Subcutaneous abdominal adipose tissue (tissue), 5 donors: ENCODE measurements around the gene APC2.

Source experiments
- H3K27ac ChIP-seq: one replicate; pipeline ENCODE4 v1.7.0; 2013; ENCODE audit warnings: low read depth, mild to moderate bottlenecking, inconsistent platforms, low read length, moderate library complexity
- H3K27me3 ChIP-seq, 5 donors: one replicate each; pipeline ENCODE4 v1.7.0; 2013; ENCODE audit warnings: low read length in 5 of 5, inconsistent platforms in 1 of 5; ENCODE audit not compliant: control insufficient read depth in 5 of 5, insufficient read depth in 4 of 5
- H3K36me3 ChIP-seq, 5 donors: one replicate each; pipeline ENCODE4 v1.7.0; 2013; ENCODE audit warnings: low read length in 5 of 5; ENCODE audit not compliant: control insufficient read depth in 5 of 5, insufficient read depth in 5 of 5
- H3K4me1 ChIP-seq, 5 donors: one replicate each; pipeline ENCODE4 v1.7.0; 2013; ENCODE audit warnings: low read length in 5 of 5, mild to moderate bottlenecking in 3 of 5, moderate library complexity in 1 of 5; ENCODE audit not compliant: control insufficient read depth in 5 of 5, insufficient read depth in 5 of 5
- H3K4me3 ChIP-seq, 5 donors: one replicate each; pipeline ENCODE4 v1.7.0; 2013; ENCODE audit warnings: low read length in 5 of 5, low read depth in 1 of 5
- H3K9ac ChIP-seq, 5 donors: one replicate each; pipeline ENCODE4 v1.7.0; 2013; ENCODE audit warnings: low read length in 5 of 5, mild to moderate bottlenecking in 4 of 5, moderate library complexity in 3 of 5
- H3K9me3 ChIP-seq, 5 donors: one replicate each; pipeline ENCODE4 v1.7.0; 2013; ENCODE audit warnings: low read length in 5 of 5; ENCODE audit not compliant: control insufficient read depth in 5 of 5
- donor health status: healthy.
- donor health status: healthy.
- donor health status: healthy.
- donor health status: healthy.
- donor health status: healthy.

The APC2 gene

DNA sequence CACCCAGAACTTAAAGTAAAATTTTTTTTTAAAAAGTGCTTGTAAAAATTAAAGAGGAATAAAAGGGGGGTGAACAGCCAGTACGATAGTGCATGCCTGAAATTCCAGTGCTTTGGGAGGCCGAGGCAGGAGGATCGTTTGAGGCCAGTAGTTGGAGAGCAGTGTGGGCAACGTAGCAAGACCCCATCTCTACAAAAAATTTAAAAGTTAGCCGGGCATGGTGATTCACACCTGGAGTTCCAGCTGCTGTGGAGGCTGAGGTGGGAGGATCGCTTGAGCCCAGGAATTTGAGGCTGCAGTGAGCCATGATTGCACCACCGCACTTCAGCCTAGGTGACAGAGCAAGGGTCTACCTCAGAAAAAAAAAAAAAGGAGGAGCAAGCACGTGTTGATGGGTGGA, 55.1 kb downstream of the APC2 start:
- H3K4me1 ChIP-seq, result peaks cover 0 to 21% (median 15%) of the 10 kb centered on the region in 5 donors
- H3K36me3 ChIP-seq, result no peaks in the 10 kb centered on the region
- H3K27ac ChIP-seq, result no peak overlapping the region
- H3K27me3 ChIP-seq, result peaks cover 18 to 28% (median 27%) of the 10 kb centered on the region in 5 donors
- peaks cover 0 to 8% (median 6%) of the 10 kb centered on the region in 5 donors for H3K9me3 ChIP-seq
- no peak overlapping the region for H3K4me3 ChIP-seq
- no peak overlapping the region for H3K9ac ChIP-seq

DNA sequence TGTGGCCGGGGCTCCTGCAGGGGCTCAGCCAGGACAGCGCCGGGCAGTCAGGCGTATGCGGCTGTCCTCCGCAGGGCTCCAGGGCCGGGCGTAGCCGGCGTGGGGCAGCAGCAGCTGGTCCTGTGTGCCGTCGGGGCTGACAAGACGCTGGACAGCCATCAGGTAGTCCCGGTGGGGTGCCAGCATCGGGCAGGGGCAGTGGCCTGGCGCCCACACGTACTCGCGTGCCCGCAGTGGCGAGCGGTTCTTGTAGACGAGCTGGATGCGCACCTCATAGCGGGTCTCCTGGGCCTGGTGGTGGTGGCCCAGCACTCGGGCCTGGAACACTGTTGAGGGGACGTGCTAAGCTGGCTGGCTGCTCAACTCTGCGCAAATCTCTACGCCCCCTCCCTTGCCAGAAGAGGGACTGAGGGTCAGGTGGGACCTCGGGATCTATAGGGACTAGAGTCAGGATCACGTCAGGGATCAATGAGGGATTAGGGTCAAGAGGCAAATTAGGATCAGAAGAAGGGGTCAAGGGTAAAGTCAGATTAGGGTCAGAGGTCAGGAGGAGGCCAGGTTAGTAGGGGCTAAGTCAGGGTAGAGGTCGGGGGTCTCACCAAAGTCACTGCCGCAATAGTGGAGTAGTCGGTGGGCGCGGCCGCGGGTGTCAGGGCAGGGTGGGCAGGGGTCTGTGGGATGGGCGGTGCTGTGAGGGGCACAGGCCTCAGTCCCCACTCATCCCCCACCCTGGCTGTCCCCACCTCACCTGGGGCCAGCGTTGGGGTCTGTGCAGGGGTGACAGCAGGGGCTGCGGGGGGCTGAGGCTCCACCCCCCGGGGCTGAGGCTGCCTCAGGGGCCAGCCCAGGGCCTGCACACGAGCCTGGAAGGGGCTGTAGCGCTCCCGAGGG, 56.3 kb downstream of the APC2 start:
- peaks cover 15 to 34% (median 27%) of the 10 kb centered on the region in 5 donors for H3K27me3 ChIP-seq
- H3K27ac ChIP-seq, result no peak overlapping the region
- H3K4me3 ChIP-seq, result no peak overlapping the region
- peaks cover 0 to 8% (median 6%) of the 10 kb centered on the region in 5 donors for H3K9me3 ChIP-seq
- H3K9ac ChIP-seq, result no peak overlapping the region
- peaks cover 0 to 21% (median 15%) of the 10 kb centered on the region in 5 donors for H3K4me1 ChIP-seq
- no peaks in the 10 kb centered on the region for H3K36me3 ChIP-seq

DNA sequence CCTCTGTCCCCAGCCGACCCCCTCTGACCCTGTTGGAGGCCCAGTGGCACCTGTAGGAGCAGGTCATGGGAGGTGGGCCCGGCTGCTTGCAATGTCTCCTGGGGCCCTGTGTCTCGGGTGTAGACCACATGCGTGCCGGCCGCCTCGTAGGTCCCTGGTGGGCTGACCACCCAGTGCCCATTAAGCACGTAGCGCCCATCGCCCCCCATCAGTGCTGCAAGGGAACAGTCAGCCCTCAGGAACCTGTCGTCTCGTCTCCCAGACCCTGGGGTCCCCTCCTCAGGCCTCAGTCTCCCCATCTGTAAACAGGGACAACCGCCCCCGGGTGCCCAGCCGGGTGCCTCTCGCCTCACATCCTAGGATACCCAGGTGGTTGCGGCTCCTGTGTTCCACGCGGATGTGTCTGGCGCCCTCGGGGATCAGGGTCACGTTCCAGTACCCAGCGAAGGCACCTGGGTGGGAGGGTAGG, 57.3 kb downstream of the APC2 start:
- peak overlapping the region in 1 of 5 donors; percentile 70 for H3K4me3 ChIP-seq
- H3K27me3 ChIP-seq, result peaks cover 21 to 42% (median 36%) of the 10 kb centered on the region in 5 donors
- H3K27ac ChIP-seq, result no peak overlapping the region
- peaks cover 0 to 8% (median 6%) of the 10 kb centered on the region in 5 donors for H3K9me3 ChIP-seq
- H3K9ac ChIP-seq, result no peak overlapping the region
- no peaks in the 10 kb centered on the region for H3K36me3 ChIP-seq
- H3K4me1 ChIP-seq, result peaks cover 0 to 21% (median 15%) of the 10 kb centered on the region in 5 donors

DNA sequence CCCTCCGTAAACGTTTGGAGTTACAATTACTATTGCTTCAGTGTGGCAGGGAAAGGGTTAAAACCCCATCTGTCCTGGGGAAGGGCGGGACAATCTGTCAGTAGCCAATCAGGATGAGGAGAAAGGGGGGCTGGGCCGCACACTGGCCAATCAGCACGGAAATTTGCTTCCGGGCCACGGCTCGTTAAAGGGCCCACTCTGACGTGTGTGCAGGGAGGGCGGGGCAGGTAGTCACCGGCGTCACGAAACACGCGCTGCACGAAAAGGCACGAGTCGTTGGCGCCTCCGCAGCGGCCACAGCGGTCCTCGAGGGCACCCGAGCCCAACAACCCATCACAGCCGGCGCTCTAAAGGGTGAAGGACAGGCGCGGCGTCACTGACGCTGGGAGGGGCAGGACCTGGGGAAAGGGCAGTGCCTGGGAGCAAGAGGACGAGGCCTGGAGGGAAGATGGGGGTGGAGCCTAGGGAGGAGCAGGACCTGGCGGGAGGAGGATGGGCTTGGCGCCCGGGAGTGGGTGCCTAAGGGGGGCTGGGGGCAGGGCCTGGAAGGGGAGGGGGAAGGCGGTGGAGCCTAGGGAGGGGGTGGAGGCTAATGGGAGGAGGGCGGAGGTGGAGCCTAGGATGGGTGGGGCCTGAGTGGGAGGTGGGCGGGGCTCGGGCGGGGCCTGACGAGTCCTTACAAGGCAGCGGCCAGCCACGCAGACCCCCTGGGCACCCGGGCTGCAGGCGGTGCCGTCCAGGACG, 58.0 kb downstream of the APC2 start:
- Histone ChIP-seq H3K4me3 (peak overlapping the region in 4 of 5 donors; percentile 40 to 70 (median 60)), H3K27me3 (peaks cover 18 to 44% (median 36%) of the 10 kb centered on the region in 5 donors), H3K9ac (no peak overlapping the region), H3K9me3 (peaks cover 0 to 8% (median 6%) of the 10 kb centered on the region in 5 donors), H3K27ac (no peak overlapping the region), H3K4me1 (peaks cover 0 to 24% (median 18%) of the 10 kb centered on the region in 5 donors), H3K36me3 (no peaks in the 10 kb centered on the region)

DNA sequence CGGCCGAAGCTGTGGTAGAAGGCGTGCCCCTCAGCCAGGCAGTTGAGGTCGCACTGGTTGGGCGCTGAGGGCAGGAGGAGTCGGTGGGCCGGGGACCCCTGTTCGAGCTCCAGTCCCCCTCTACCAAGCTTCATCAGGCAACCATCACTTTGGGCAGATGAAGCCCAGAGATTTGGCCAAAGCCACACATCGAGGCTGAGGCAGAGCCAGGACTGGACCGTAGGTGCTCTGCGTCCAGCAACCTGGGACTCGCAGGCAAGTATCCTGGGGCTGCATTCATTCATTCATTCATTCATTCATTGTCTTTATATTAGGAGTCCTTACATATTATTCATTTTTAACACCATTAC, 58.6 kb downstream of the APC2 start:
- H3K9ac ChIP-seq, result no peak overlapping the region
- peaks cover 0 to 23% (median 13%) of the 10 kb centered on the region in 5 donors for H3K4me1 ChIP-seq
- H3K9me3 ChIP-seq, result peaks cover 0 to 8% (median 6%) of the 10 kb centered on the region in 5 donors
- H3K27me3 ChIP-seq, result peaks cover 12 to 38% (median 31%) of the 10 kb centered on the region in 5 donors
- no peak overlapping the region for H3K27ac ChIP-seq
- peak overlapping the region in 2 of 5 donors; percentile 16 to 41 for H3K4me3 ChIP-seq
- no peaks in the 10 kb centered on the region for H3K36me3 ChIP-seq

DNA sequence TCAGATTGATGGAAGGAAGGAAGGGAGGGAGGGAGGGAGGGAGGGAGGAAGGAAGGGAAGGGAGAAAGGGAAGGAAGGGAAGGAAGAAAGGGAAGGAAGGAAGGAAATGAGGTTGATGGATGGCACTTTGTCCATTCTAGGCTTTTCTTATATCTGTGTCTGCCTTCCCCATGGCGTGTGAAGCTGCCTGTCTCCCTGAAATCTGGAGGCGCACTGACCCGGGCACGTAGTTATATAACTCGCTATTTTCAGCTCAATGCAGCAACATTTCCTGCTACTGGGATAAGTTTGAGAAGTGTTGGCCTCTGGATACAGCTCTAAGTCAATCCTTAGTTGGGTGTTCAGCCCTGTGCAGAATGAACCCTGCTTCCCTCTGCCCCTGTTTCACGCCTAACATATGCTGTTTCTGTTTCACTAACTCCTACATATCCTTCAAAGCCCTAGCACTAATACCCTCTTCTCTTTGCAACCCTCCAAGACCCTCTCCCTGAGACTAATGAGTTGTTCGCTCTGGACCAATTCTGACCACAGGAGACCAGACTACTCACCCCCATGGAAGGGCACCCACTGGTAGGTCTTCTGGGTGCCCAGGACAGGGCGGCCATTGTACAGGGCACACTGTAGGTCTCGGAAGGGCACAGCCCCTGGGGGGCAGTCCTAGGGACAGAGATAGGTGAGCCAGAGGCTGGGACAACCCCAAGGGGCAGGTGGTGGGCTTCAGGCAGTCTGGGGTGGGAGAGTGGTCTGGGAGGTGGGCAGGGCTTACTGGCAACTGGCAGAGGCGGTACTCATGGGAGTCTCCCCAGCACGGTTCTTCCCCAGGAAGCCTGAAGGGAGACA, 59.9 kb downstream of the APC2 start:
- no peak overlapping the region for H3K27ac ChIP-seq
- H3K36me3 ChIP-seq, result no peaks in the 10 kb centered on the region
- peaks cover 0 to 8% (median 6%) of the 10 kb centered on the region in 5 donors for H3K9me3 ChIP-seq
- no peak overlapping the region for H3K9ac ChIP-seq
- no peak overlapping the region for H3K4me3 ChIP-seq
- peaks cover 8 to 38% (median 32%) of the 10 kb centered on the region in 5 donors for H3K27me3 ChIP-seq
- peaks cover 0 to 20% (median 13%) of the 10 kb centered on the region in 5 donors for H3K4me1 ChIP-seq

DNA sequence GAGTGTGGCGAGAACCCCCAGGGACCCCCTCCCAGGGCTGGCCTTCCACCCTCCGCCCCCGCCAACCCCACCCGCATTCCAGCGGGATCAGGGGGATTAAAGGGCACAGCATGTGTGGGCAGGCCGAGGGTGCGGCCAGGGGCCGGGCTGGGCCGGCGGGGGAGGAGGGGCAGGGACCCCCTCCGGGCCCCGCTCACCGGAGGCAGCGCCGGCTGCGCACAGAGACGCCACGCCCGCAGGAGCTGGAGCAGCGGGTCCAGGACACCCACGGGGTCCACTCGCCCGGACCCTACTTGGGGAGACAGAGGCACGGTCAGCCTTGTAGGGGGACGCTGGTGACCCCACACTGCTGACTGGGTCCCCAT, 60.5 kb downstream of the APC2 start:
- H3K27ac ChIP-seq, result no peak overlapping the region
- no peak overlapping the region for H3K4me3 ChIP-seq
- no peak overlapping the region for H3K9ac ChIP-seq
- peaks cover 0 to 6% (median 6%) of the 10 kb centered on the region in 5 donors for H3K9me3 ChIP-seq
- no peaks in the 10 kb centered on the region for H3K36me3 ChIP-seq
- peaks cover 0 to 20% (median 13%) of the 10 kb centered on the region in 5 donors for H3K4me1 ChIP-seq
- peaks cover 14 to 42% (median 34%) of the 10 kb centered on the region in 5 donors for H3K27me3 ChIP-seq

DNA sequence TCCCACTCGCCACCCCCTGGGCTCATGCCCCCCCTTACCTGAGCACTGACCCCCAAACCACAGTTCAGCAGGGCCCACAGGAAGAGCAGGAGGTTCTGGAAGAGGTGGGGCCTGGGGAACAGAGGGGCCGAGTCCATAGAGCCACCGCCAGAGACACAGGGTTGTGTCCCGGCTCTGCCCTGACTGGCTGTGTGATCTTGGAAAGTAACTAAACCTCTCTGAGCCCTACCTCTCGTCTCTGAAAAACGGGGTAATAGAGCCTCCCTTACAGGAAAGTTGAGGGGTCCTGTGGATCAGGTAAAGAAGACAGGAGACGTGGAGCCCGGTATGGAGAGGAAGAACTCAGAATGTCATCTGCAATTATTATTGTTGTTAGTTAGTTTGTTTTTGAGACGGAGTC, 60.9 kb downstream of the APC2 start:
- peaks cover 14 to 42% (median 37%) of the 10 kb centered on the region in 5 donors for H3K27me3 ChIP-seq
- H3K9me3 ChIP-seq, result peaks cover 0 to 6% (median 5%) of the 10 kb centered on the region in 5 donors
- peaks cover 0 to 20% (median 13%) of the 10 kb centered on the region in 5 donors for H3K4me1 ChIP-seq
- H3K9ac ChIP-seq, result no peak overlapping the region
- H3K27ac ChIP-seq, result no peak overlapping the region
- H3K4me3 ChIP-seq, result no peak overlapping the region
- H3K36me3 ChIP-seq, result no peaks in the 10 kb centered on the region
